HG03045 (cell line): ENCODE data around the gene DUSP12.
A peak's percentile ranks its signal among the peaks of the same experiment; 100 is the strongest.
"Not testable (repeated sequence)": the region's sequence is repeated elsewhere in the genome, so short reads cannot be mapped to it uniquely, and the experiment has no call there.

Experiments
- ATAC-seq: cut with Tn5 transposase; IDR thresholded peaks from one replicate; pipeline ENCODE4 v1.9.1; 2021; ENCODE audit warnings: mild to moderate bottlenecking, moderate library complexity; ENCODE audit not compliant: unreplicated experiment

DUSP12 gene

DNA sequence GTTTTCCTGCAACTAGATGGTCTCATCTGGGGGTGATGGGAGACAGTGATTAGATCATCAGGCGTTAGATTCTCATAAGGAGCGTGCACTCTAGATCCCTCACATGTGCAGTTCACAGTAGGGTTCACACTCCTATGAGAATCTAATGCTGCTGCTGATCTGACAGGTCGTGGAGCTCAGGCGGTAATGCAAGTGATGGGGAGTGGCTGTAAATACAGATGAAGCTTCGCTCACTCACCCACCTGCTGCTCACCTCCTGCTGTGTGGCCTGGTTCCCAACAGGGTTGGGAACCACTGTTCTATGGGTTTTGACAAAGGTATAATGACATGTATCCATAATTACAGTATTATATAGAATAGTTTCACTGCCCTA lies 20.1 kb downstream of the DUSP12 start:
- ATAC-seq: not testable (repeated sequence)

DNA sequence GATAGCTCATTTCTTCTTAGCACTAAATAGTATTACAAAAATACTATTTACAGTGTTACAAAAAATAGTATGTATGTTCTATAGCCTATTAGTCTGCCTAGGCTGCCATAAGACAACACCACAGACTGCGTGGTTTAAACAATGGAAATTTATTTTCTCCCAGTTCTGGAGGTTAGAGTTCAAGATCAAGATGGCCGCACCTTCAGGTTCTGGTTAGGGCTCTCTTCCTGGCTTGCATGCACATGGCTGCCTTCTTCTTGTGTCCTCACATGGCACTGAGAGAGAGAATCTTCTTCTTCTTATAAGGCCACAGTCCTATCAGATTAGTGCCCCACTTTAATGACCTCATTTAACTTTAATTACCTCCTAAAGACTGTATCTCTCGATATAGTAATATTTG lies 20.7 kb downstream of the DUSP12 start:
- ATAC-seq: no peak

DNA sequence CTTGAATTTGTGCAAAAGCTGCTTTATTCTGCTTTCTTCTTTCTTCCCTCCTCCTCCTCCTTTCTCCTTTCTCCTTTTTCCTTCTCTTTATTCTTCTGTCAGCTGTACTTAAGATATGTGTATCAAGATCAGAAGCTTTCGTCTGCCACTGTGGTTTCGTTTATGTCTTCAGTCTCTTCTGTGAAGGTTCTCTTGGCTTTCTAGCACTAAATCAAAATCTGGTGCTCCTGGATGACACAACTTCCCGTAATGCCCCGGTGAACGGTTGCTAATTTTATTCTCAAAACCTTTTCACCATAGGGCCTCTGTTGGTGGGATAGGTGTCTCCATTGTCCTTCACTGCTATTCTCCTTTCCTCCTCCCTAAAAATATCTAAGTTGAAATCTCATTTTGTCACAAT lies 21.6 kb downstream of the DUSP12 start:
- no peak for ATAC-seq

DNA sequence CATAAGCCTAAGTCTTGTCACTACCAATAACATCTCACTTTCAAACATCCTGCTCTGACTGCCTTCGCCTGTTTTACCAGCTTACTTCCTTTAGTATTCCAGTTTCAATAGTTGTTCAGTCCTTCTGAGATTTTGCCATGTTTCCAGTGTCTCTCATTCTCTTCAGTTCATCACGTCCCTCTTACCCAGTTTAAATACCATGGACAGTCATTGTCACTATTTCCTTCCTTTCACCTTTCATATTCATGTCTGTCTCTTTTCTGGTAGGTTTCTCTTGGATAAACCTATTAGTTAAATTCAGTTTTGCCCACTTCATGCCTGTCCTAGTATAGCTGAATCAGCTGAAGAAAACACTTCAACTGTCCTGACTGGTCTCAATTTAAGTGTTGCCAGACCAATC lies 22.4 kb downstream of the DUSP12 start:
- ATAC-seq: no peak

DNA sequence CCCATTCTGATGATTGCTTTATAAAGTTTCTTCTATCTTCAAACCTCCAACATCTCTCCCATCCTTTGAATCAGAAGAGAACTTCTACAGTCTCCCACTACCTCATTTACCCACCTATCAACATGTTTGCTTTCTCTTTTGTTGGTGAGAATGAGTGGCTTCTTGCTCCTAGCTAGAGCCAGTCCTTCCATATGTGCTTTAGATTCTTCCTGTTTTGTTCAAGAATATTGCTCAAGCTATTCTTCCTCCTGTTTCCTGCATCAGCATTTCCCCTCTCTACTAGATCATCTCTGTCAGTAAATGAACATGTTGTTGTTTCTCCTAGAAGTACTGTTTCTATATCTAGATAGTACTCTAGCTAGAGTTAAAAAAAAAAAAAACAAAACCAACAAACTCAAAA lies 22.8 kb downstream of the DUSP12 start:
- no peak for ATAC-seq

DNA sequence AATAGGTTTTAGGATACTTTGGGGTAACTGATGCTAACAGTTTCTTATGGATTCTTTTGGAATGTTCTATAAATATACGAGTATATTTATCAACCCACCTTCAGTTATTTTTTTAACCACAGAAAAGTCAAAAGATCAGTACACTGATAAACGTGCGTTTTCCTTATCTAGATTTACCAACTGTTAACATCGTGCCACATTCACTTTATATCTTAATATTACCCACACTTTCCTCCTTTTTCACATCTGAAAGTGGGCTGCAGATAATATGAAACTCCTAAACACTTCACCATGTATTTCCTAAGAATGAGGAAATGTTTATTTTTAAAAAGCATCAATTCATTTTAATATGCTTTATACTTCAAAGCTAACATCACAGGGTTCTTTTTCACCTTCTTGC lies 24.2 kb downstream of the DUSP12 start:
- ATAC-seq: no peak

DNA sequence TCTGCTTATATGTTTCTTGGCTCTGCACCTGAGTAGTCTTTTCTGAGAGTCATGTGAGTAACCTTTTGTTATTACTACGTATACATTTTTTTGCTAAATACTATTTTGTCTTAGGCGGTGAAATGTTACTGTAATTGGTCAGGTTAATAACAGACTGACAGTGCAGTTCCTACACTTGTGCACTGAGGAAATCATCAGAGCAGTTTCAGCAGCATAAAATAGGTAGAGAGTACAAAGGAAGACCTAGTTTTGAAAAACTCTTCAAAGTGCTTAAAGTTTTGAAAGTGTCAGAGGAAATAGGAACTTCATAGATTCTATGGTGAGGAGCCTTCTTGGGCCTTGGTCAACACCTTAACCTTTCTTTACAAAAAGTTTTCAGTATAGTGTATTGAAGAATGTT lies 27.7 kb downstream of the DUSP12 start:
- ATAC-seq: no peak

DNA sequence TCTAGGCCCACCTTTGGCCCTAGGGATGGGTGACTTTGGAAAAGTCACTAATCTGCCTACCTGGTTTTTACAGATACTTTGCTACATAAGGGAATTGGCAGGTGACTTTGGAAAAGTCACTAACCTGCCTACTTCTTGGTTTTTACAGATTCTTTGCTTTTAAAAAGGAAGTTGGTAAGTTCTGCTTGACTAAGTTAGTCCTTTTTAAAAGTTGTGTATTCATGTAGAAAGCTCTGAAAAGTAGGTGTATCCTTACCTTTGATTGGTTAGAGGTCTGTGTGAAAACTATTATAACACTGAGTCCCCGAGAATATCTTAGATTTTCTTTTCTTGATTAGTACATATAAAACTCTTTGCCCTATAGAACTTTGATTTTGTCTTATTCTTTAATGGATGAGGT lies 28.9 kb downstream of the DUSP12 start:
- ATAC-seq: no peak

DNA sequence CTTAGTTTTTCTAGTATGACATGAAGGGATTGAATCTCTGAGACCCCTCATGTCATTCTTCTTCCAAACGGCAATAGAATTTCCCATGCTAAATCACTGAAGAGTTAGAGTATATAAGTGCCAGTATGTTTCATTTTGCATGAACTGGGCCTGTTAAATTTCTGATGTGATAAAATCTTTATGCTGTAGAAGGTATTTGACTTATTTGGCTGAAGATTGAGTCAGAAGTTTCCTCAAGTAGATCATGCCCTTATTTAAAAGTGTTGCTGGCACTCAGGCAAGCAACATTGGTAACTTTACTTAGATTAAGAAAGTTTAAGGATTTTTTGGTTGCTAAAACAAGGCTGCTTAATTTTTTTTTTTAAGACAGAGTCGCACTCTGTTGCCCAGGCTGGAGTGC lies 29.8 kb downstream of the DUSP12 start:
- ATAC-seq: no peak

DNA sequence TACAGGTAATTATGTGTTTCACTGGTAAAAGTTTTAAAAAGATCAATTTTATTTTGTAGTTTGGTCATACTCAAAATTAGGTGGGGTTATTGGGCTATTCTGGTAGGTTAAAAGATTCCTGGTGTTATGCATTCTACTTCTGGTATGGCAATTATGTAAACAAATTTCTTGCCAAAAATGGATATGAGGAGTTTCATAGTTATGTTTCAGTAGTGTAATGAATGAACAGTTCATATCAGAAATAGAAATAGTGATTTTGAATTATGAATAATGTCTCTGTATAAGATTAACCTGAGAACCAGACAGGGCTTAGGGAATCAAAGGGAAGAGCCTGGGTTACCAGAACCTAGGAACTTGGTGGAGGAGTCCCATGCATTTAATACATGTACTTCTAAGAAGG lies 32.4 kb downstream of the DUSP12 start:
- no peak for ATAC-seq

DNA sequence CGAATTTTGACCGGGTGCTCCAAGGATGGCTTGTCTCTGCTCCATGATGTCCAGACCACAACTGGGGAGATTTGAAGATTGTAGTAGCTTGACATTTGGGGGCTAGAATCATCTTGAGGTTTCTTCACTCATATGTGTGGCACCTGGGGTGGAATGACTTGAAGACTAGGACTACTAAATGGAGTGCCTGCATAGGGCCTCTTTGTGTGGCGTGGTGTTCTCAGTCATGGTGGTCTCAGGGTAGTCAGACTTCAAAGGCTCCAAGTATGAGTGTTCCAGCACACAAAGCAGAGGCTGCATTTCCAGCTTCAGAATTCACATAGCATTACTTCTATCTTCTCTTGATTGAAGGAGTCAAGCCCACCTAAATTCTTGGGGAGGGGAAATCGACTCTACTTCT lies 33.3 kb downstream of the DUSP12 start:
- no peak for ATAC-seq

DNA sequence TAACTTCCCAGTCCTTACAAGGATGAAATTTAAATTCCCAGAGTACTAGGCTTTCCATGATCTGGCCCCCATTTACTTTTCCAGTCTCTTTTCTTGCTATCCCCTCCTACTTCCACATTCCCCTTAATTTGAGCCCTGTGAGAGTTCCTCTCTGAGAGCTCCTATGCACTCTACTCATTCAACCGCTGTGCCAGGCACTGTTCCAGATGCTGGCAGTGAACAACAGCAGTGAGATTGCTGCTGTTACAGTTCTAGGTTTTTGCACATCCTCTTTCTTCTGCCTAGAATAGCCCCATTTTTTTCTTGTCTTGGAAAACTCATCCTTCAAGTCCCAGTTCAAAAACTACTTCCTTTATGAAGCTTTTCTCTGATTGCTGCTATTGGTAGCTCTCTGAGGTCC lies 35.4 kb downstream of the DUSP12 start:
- no peak for ATAC-seq

DNA sequence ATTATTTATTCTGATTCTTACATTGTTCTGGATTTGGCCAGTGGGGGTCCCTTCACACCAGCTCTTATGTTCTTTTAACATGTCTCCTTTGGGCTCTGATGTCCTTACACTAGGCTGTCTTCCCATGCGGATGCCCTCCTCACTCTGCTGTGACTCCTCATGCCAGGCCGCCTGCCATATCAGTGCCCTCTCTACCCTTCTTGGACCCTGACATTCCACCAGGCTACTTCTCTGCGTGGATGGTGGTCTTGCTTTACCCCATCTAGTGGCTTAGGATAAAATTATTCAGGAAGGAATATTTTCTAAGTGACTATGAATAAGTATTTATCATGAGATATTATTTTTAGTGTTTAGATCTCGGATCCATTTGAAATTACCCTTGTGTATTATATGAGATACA lies 37.8 kb downstream of the DUSP12 start:
- no peak for ATAC-seq

DNA sequence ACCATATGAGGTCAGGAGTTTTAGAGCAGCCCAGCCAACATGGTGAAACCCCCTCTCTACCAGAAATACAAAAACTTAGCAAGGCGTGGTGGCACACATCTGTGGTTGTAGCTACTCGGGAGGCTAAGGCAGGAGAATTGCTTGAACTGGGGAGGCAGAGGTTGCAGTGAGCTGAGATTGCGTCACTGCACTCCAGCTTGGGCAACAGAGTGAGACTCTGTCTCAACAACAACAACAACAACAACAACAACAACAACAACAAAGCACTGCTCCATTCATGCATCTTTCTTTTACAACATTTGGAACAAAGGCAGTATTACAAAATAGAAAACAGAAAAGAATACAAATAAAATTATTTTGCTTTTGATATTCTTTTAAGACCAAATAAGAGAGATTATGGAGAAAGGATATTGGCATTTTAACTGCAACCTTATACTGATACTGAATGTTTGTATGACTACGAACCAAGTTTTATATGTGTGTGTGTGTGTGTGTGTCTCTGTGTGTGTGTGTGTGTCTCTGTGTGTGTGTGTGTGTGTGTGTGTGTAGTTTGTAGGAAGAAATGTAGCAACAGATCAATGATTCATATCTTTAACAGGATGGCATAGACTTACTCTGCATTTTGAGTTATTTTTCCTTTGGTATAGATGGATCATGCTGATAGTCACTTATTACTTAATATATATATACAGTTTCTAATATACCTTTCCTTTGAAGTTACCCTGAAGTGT lies 41.2 kb downstream of the DUSP12 start:
- ATAC-seq: no peak

DNA sequence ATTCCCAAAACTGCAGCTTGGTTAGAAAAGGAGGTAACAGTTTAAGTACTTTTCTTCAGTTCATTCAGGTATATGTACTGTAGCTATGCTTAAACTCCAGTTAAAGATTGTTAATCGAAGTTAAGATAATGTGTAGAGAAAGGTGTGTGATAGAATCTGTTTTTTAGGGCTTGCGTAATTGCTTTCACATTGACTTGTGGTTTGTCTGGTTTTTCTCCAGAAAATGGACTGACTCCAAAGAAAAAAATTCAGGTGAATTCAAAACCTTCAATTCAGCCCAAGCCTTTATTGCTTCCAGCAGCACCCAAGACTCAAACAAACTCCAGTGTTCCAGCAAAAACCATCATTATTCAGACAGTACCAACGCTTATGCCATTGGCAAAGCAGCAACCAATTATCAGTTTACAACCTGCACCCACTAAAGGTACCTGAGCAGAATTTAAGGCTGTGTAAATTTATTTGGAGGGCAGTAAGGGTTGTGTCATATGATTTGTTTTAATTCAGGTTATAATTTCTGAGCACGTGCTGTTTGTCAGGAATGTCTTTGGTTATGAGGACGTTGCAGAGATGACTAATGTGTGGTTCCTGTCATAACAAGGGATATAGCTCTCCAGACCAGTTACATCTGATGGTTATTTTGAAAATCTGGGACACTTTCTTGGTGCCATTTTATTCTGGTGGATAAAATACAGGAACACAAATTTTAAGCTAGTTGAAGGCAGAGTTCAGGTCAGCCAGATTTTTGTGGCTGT lies 42.5 kb downstream of the DUSP12 start:
- no peak for ATAC-seq

DNA sequence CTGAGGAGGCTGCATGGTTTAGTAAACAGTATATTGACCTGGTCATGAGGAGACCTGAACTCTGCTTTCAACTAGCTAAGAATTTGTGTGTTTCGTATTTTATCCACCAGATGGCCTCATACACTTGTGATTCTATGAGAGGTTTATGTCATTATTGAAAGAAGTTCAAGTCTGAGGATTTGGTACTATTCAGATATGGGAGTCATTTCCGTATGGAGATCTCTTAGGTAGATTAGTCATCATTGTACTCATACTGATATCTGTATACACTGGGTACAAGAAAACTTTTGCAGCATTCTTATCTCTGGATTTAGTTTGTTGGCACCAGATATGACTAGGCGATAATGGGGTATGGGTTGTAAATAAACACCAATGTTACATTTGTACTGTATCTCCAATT lies 43.2 kb downstream of the DUSP12 start:
- ATAC-seq: peak; percentile 55

DNA sequence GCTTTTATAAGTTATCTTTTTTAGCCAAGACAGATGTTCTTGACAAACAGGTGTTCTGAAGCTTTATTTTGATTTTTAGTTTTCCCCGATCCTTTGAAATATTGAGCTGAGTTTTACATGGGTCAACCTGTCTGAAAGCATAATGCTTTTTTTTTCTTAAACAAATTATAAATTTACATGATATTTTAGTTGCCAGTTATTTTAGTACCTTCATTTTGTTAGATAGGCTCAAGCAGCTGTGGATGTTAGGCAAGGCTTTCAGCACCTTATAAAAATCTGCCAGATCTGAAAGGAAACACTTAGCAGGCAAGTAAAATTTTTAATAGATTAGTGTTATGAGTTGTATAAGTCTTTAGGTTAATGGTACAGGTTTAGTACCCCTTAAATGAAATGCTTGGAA lies 50.2 kb downstream of the DUSP12 start:
- no peak for ATAC-seq

DNA sequence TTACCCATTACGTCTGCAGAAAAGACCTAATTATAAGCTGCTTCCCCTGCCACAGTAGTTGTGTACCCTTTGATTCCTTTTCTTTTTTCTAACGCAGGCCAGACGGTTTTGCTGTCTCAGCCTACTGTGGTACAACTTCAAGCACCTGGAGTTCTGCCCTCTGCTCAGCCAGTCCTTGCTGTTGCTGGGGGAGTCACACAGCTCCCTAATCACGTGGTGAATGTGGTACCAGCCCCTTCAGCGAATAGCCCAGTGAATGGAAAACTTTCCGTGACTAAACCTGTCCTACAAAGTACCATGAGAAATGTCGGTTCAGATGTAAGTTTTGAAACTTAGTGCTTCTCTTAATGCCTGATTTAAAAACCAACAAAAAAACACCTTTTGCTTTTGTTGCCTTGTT lies 52.4 kb downstream of the DUSP12 start:
- ATAC-seq: no peak

DNA sequence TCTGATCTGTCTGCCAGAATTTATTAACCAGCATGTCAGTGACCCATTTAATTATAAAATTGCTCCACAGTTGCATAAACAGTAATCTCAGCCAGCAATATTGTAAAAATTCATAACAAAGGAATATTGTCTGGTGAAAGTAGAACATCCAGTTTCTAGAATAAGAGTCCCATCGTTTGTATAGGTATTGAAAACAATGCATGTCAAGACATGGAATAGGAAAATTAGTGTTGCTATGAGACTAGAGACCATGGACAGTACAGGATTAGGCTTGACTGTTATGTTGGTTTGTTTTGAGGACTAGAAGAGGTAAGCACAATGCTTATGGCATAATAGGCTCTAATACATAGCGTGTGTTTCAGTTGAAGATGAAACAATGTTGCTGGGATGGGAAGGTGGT lies 53.6 kb downstream of the DUSP12 start:
- no peak for ATAC-seq

DNA sequence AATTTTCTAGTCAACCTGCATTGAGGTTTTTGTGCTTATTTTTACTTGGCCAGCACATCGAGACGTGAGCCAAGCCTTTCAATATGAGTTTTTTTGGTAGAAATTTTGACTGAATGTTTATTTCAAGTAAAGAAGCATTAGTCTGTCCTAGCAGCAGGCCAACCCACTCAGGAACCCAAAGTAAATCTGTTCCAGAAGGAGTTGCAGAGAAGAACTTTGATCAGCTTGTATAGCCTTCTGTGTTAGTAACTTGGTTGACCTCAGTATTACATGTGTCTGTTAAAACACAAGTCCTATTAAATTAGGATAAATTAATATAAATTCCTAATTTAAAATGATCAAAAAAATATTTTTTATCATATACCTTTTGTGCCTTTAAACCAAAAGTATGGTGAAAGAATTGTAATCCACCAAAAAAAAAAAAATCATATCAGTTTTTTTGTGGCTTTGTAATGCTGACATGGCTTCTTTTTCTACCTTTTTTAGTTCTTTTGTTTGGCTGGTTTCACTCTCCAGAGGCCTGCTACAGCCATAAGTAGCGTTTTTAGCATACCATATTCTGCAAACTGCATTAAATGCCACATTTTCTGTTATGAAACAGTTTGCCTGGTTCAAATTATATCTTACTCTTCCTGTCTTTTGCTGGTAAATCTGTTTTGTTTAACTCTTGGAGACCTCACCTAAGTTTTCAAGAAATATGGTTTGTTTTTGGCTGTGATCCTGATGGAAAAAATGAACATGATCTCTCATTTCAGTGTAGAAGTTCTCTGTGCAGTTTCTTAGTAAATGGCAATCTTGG lies 56.0 kb downstream of the DUSP12 start:
- ATAC-seq: no peak
